GM23338 (cell line): Measurements from ENCODE around the gene LIMK2.

Source experiments
- CTCF ChIP-seq, 2 experiments: fragments of 200-600 bp in 1 of 2; sonication (generic) in 1 of 2; conservative IDR thresholded peaks; 2 replicates each; pipeline versions ENCODE4 v1.5.1 to v1.6.1; 2016 to 2017; ENCODE audit warnings: antibody characterized with exemption in 2 of 2, low read depth in 2 of 2, mild to moderate bottlenecking in 2 of 2, moderate library complexity in 1 of 2
- ETS1 ChIP-seq: IDR thresholded peaks from 2 replicates; pipeline ENCODE4 v1.6.1; 2016; ENCODE audit warnings: antibody characterized with exemption
- EZH2 ChIP-seq: fragments of 200-600 bp; sonication (generic); IDR thresholded peaks from one replicate; pipeline ENCODE4 v1.8.0; 2017; ENCODE audit warnings: antibody characterized with exemption, mild to moderate bottlenecking, low read depth; ENCODE audit not compliant: unreplicated experiment
- EZH2phosphoT487 ChIP-seq: fragments of 200-600 bp; sonication (generic); IDR thresholded peaks from one replicate; pipeline ENCODE4 v1.8.1; 2018; ENCODE audit warnings: antibody characterized with exemption; ENCODE audit not compliant: unreplicated experiment
- JUNB ChIP-seq: IDR thresholded peaks from one replicate; pipeline ENCODE4 v1.6.1; 2016; ENCODE audit warnings: antibody characterized with exemption; ENCODE audit not compliant: unreplicated experiment
- REST ChIP-seq: IDR thresholded peaks from one replicate; pipeline ENCODE4 v1.6.1; 2018; ENCODE audit warnings: antibody characterized with exemption; ENCODE audit not compliant: unreplicated experiment
- ZNF114 ChIP-seq: fragments of 250-450 bp; sonication (Bioruptor Pico); IDR thresholded peaks from 2 replicates; pipeline ENCODE4 v1.5.0; 2020; ENCODE audit warnings: mild to moderate bottlenecking, moderate library complexity

- no peak for TF ChIP-seq CTCF (conservative IDR thresholded peaks at IDR 0.05; ENCODE audit: low read depth in 2 of 2)
- TF ChIP-seq ZNF114 (CRISPR knock-in tag) = no peak
- TF ChIP-seq EZH2phosphoT487 = no peak
- no peak for TF ChIP-seq EZH2
- TF ChIP-seq JUNB = no peak
- no peak for TF ChIP-seq ETS1
- TF ChIP-seq REST = no peak
Measured at GRCh38 chr22:31281733-31282132, 69.6 kb downstream of the LIMK2 start.
